ENCODE results near the gene CAPZB.

Gene CAPZB

GRCh38 chr1:19426294-19427086 lies 58.8 kb downstream of the CAPZB start:
- no peak for DNase-seq

- DNase-seq: no peak
Measured at GRCh38 chr1:19425646-19426239, 59.6 kb downstream of the CAPZB start.

GRCh38 chr1:19424651-19425570 lies 60.4 kb downstream of the CAPZB start:
- DNase-seq: no peak

- peak; percentile 46 for DNase-seq
Measured at GRCh38 chr1:19423130-19423529, 62.2 kb downstream of the CAPZB start.

GRCh38 chr1:19421365-19421764 lies 64.0 kb downstream of the CAPZB start:
- no peak for DNase-seq

GRCh38 chr1:19420606-19421005 lies 64.7 kb downstream of the CAPZB start:
- no peak for DNase-seq

GRCh38 chr1:19419691-19420090 lies 65.6 kb downstream of the CAPZB start:
- DNase-seq: no peak

GRCh38 chr1:19418503-19418971 lies 66.8 kb downstream of the CAPZB start:
- no peak for DNase-seq

GRCh38 chr1:19416921-19417470 lies 68.3 kb downstream of the CAPZB start:
- no peak for DNase-seq

GRCh38 chr1:19416145-19416544 lies 69.2 kb downstream of the CAPZB start:
- no peak for DNase-seq

- no peak for DNase-seq
Measured at GRCh38 chr1:19414515-19415121, 70.7 kb downstream of the CAPZB start.

GRCh38 chr1:19413999-19414398 lies 71.3 kb downstream of the CAPZB start:
- DNase-seq: no peak

- DNase-seq: no peak
Measured at GRCh38 chr1:19412654-19413053, 72.7 kb downstream of the CAPZB start.

GRCh38 chr1:19411612-19412011 lies 73.7 kb downstream of the CAPZB start:
- DNase-seq: no peak

- no peak for DNase-seq
Measured at GRCh38 chr1:19410393-19410792, 74.9 kb downstream of the CAPZB start.

- DNase-seq: no peak
Measured at GRCh38 chr1:19409477-19410341, 75.6 kb downstream of the CAPZB start.

GRCh38 chr1:19407494-19408096 lies 77.7 kb downstream of the CAPZB start:
- no peak for DNase-seq

- DNase-seq: no peak
Measured at GRCh38 chr1:19406680-19407079, 78.7 kb downstream of the CAPZB start.

- DNase-seq: peak; percentile 52
Measured at GRCh38 chr1:19405761-19406487, 79.4 kb downstream of the CAPZB start.

- DNase-seq: no peak
Measured at GRCh38 chr1:19405195-19405760, 80.1 kb downstream of the CAPZB start.

Data from fibroblast of skin of abdomen (primary cell).